ENCODE results near the gene AGPAT3.

- TF ChIP-seq CTCF (IDR thresholded peaks at IDR 0.05) (no peak), EP300 (IDR thresholded peaks at IDR 0.05) (no peak), POLR2AphosphoS5 (IDR thresholded peaks at IDR 0.05) (no peak)
These were observed 91.1 kb downstream of the AGPAT3 start for GRCh38 chr21:43956019-43956669.
